Endothelial cell of umbilical vein (primary cell): Measurements from ENCODE around the gene CCHCR1. TPM values are rescaled to one million over a fixed set of nuclear protein-coding genes. Genes with fewer than 3 reads are reported as not detected.

Experiments
- BruUV-seq: library from RNA; stranded (reverse); fragments of 400-500 nt; replicated peaks from 2 replicates; lab custom pipeline; 2021; lab: Mats Ljungman, UMichigan
- CTCF ChIA-PET: fragments of 300-600, 350-600 bp; sonication (Branson Sonifier 250); formaldehyde crosslinking; loops from one replicate; lab custom pipeline; 2021; ENCODE audit warnings: antibody characterized with exemption, inconsistent platforms; lab: Charles Lee
- POLR2A ChIA-PET: fragments of 300-600, 350-600 bp; sonication (Branson Sonifier 250); formaldehyde crosslinking; loops from one replicate; lab custom pipeline; 2021; ENCODE audit warnings: antibody characterized with exemption, inconsistent platforms; lab: Charles Lee
- DNase-seq: peaks from one replicate; pipeline ENCODE4 v3.0.0-alpha.2; 2011; ENCODE audit warnings: low read depth, low spot score
- FAIRE-seq: peaks from 2 replicates; lab custom pipeline; 2011; peaks lifted over from hg19 to GRCh38; lab: Jason Lieb, UNC
- H2AFZ ChIP-seq: 2 replicates; pipeline ENCODE4 v1.6.0; 2012; ENCODE audit warnings: low read depth, low read length, control low read depth, inconsistent platforms
- H3K27ac ChIP-seq: 2 replicates; pipeline ENCODE4 v1.5.1; 2011; ENCODE audit warnings: low read depth, mild to moderate bottlenecking, control low read depth, low read length, moderate library complexity; ENCODE audit not compliant: insufficient read depth
- H3K27me3 ChIP-seq, 2 experiments: 2 replicates each; pipeline versions ENCODE4 v1.6.0 to v1.6.1; 2011; ENCODE audit warnings: low read length in 2 of 2, mixed read lengths in 1 of 2; ENCODE audit not compliant: control insufficient read depth in 2 of 2, insufficient read depth in 2 of 2
- H3K36me3 ChIP-seq, 2 experiments: 2 replicates in 1 of 2; 3 replicates in 1 of 2; pipeline ENCODE4 v1.5.1; 2011; ENCODE audit warnings: low read length in 2 of 2, mild to moderate bottlenecking in 1 of 2, moderate library complexity in 1 of 2; ENCODE audit not compliant: control insufficient read depth in 2 of 2, insufficient read depth in 2 of 2; ENCODE audit errors: extremely low read depth in 1 of 2
- H3K4me1 ChIP-seq: 3 replicates; pipeline ENCODE4 v1.5.1; 2011; ENCODE audit warnings: mild to moderate bottlenecking, low read length; ENCODE audit not compliant: control insufficient read depth, insufficient read depth; ENCODE audit errors: extremely low read depth
- H3K4me2 ChIP-seq: 2 replicates; pipeline ENCODE4 v1.6.1; 2011; ENCODE audit warnings: low read length, control low read depth, mixed read lengths; ENCODE audit not compliant: insufficient read depth
- H3K4me3 ChIP-seq, 3 experiments: fragments of 200-600 bp in 1 of 3; sonication (generic), shearing (Covaris generic) in 1 of 3; replicated peaks in 1 of 3; 2 replicates each; pipeline ENCODE4 v1.5.1; 2011 to 2016; ENCODE audit warnings: control low read depth in 3 of 3, low read length in 3 of 3, mild to moderate bottlenecking in 2 of 3, inconsistent platforms in 1 of 3, low read depth in 1 of 3, moderate library complexity in 1 of 3; ENCODE audit not compliant: insufficient read depth in 1 of 3
- H3K79me2 ChIP-seq: 2 replicates; pipeline ENCODE4 v1.6.0; 2012; ENCODE audit warnings: low read length, inconsistent platforms; ENCODE audit not compliant: control insufficient read depth, insufficient read depth
- H3K9ac ChIP-seq: replicated peaks from 2 replicates; pipeline ENCODE3; 2011; ENCODE audit warnings: low read length, control low read depth; ENCODE audit not compliant: insufficient read depth; ENCODE audit errors: extremely low read depth
- H3K9me1 ChIP-seq: replicated peaks from 3 replicates; pipeline ENCODE4 v1.6.0; 2011; ENCODE audit warnings: mild to moderate bottlenecking, low read length; ENCODE audit not compliant: control insufficient read depth, insufficient read depth; ENCODE audit errors: extremely low read depth
- H3K9me3 ChIP-seq: replicated peaks from 2 replicates; pipeline ENCODE4 v1.5.1; 2012; ENCODE audit warnings: low read length, inconsistent platforms; ENCODE audit not compliant: control insufficient read depth, insufficient read depth
- H4K20me1 ChIP-seq: replicated peaks from 2 replicates; pipeline ENCODE3; 2011; ENCODE audit warnings: mild to moderate bottlenecking, low read length; ENCODE audit not compliant: control insufficient read depth, insufficient read depth; ENCODE audit errors: extremely low read depth
- EZH2 ChIP-seq: IDR thresholded peaks from 2 replicates; pipeline ENCODE4 v1.6.1; 2012; ENCODE audit warnings: borderline replicate concordance, low read depth, mild to moderate bottlenecking, moderate library complexity, low read length, inconsistent platforms; ENCODE audit not compliant: severe bottlenecking
- FOS ChIP-seq: IDR thresholded peaks from 2 replicates; pipeline ENCODE4 v1.6.1; 2011; ENCODE audit warnings: mild to moderate bottlenecking, low read length, moderate library complexity, borderline replicate concordance; ENCODE audit not compliant: insufficient read depth
- GATA2 ChIP-seq: IDR thresholded peaks from 2 replicates; pipeline ENCODE4 v1.7.0; 2011; ENCODE audit warnings: low read depth, mild to moderate bottlenecking, moderate library complexity, mixed read lengths, low read length; ENCODE audit not compliant: insufficient read length, insufficient read depth
- JUN ChIP-seq: IDR thresholded peaks from 2 replicates; pipeline ENCODE4 v1.6.1; 2011; ENCODE audit warnings: borderline replicate concordance, low read depth; ENCODE audit not compliant: insufficient read length, insufficient read depth
- MYC ChIP-seq: IDR thresholded peaks from one replicate; pipeline ENCODE4 v1.6.1; 2011; ENCODE audit warnings: mild to moderate bottlenecking, low read depth, low read length
- POLR2A ChIP-seq: IDR thresholded peaks from 2 replicates; pipeline ENCODE4 v1.6.1; 2012; ENCODE audit warnings: low read depth, mild to moderate bottlenecking, control low read depth, low read length
- POLR2AphosphoS5 ChIP-seq: IDR thresholded peaks from 2 replicates; pipeline ENCODE4 v1.6.1; 2012; ENCODE audit warnings: low read depth, mild to moderate bottlenecking, control low read depth, low read length, moderate library complexity; ENCODE audit not compliant: insufficient read depth
- dilution Hi-C: fragments of 300-500 bp; cut with MboI; formaldehyde crosslinking; loops from one replicate; pipeline ENCODE4 v1.15.0; 2019; ENCODE audit warnings: low sequenced_read_pairs; ENCODE audit not compliant: extremely low pct_ligation_motif_present
- intact Hi-C: fragments of 100-400 bp; cut with micrococcal nuclease; formaldehyde crosslinking; loops from one replicate; pipeline ENCODE4 v1.10.0; 2022
- polyA plus RNA-seq, 4 experiments: library from polyadenylated mRNA; depleted of rRNA in 3 of 4; stranded (reverse) in 3 of 4; unstranded in 1 of 4; fragments of >200 nt; gene quantifications; 2 replicates each; pipeline versions ENCODE4 v1.2.1 to v1.2.3, GENCODE V29; 2011 to 2012; ENCODE audit warnings: missing spikeins in 1 of 4
- total RNA-seq: library from RNA; stranded (reverse); gene quantifications from 2 replicates; pipeline ENCODE4 v1.2.3, GENCODE V29; 2021
- TF ChIP-seq, protein P1 (sequence below): IDR thresholded peaks from 2 replicates; pipeline ENCODE4 v1.6.1; 2011; ENCODE audit not compliant: insufficient read depth, insufficient read length
- TF ChIP-seq, protein P2 (sequence below), 2 donors: IDR thresholded peaks; 1 replicate in 1 of 2; 2 replicates in 1 of 2; pipeline ENCODE4 v1.5.1; 2011; ENCODE audit warnings: low read length in 2 of 2, mild to moderate bottlenecking in 2 of 2, moderate library complexity in 2 of 2, control low read depth in 1 of 2, inconsistent platforms in 1 of 2, low read depth in 1 of 2; ENCODE audit not compliant: insufficient read depth in 1 of 2; ENCODE audit errors: extremely low read depth in 1 of 2

Gene CCHCR1
- total and polyA plus RNA-seq, 2 donors (not counting 3 experiments of a cell fraction or from before 2014, with no cell fraction given): 12.8 to 23.2 TPM

GRCh38 chr6:31118178-31118577 lies 39.4 kb downstream of the CCHCR1 start:
- Histone ChIP-seq H3K27ac (no peak overlapping the region), H3K4me2 (no peak overlapping the region), H3K9me1 (no peaks in the 10 kb centered on the region), H3K4me3 (no peak overlapping the region), H3K79me2 (no peaks in the 10 kb centered on the region), H2AFZ (no peak overlapping the region), H3K27me3 (no peaks in the 10 kb centered on the region), H4K20me1 (no peaks in the 10 kb centered on the region), H3K36me3 (no peaks in the 10 kb centered on the region), H3K9ac (no peak overlapping the region), H3K9me3 (no peaks in the 10 kb centered on the region), H3K4me1 (peaks cover 35% of the 10 kb centered on the region)
- DNase-seq (no peak), FAIRE-seq (no peak)
- BruUV-seq: no TSS peak
- POLR2A ChIA-PET: no interaction called here
- intact Hi-C loops: no loop called here
- dilution Hi-C loops: no loop called here
- no peak for TF ChIP-seq FOS
- no peak for TF ChIP-seq EZH2
- no peak for TF ChIP-seq MYC
- no peak for TF ChIP-seq POLR2A
- no peak for TF ChIP-seq POLR2AphosphoS5
- TF ChIP-seq, protein P1, sequence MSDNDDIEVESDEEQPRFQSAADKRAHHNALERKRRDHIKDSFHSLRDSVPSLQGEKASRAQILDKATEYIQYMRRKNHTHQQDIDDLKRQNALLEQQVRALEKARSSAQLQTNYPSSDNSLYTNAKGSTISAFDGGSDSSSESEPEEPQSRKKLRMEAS: no peak
- no peak for TF ChIP-seq JUN
- no peak for TF ChIP-seq GATA2
- TF ChIP-seq, protein P2, sequence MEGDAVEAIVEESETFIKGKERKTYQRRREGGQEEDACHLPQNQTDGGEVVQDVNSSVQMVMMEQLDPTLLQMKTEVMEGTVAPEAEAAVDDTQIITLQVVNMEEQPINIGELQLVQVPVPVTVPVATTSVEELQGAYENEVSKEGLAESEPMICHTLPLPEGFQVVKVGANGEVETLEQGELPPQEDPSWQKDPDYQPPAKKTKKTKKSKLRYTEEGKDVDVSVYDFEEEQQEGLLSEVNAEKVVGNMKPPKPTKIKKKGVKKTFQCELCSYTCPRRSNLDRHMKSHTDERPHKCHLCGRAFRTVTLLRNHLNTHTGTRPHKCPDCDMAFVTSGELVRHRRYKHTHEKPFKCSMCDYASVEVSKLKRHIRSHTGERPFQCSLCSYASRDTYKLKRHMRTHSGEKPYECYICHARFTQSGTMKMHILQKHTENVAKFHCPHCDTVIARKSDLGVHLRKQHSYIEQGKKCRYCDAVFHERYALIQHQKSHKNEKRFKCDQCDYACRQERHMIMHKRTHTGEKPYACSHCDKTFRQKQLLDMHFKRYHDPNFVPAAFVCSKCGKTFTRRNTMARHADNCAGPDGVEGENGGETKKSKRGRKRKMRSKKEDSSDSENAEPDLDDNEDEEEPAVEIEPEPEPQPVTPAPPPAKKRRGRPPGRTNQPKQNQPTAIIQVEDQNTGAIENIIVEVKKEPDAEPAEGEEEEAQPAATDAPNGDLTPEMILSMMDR (IDR thresholded peaks at IDR 0.05; ENCODE audit: extremely low read depth in 1 of 2, insufficient read depth in 1 of 2, low read depth in 1 of 2, low read length in 2 of 2): no peak
- CTCF ChIA-PET: interaction anchor here (1.5 to 8.2 kb wide), 3 partner anchors 9 to 31 kb away, joined by 3 to 102 read pairs (median 71); no protein-coding TSS in a partner anchor
